NCI-H1417 treated with DMSO at 0.1 percent for 48 hours (cell line): ENCODE results near the gene GNPAT.

Experiments
- DNase-seq: peaks from one replicate; lab custom pipeline; 2025; lab: John Stamatoyannopoulos, UW

The GNPAT gene

DNA sequence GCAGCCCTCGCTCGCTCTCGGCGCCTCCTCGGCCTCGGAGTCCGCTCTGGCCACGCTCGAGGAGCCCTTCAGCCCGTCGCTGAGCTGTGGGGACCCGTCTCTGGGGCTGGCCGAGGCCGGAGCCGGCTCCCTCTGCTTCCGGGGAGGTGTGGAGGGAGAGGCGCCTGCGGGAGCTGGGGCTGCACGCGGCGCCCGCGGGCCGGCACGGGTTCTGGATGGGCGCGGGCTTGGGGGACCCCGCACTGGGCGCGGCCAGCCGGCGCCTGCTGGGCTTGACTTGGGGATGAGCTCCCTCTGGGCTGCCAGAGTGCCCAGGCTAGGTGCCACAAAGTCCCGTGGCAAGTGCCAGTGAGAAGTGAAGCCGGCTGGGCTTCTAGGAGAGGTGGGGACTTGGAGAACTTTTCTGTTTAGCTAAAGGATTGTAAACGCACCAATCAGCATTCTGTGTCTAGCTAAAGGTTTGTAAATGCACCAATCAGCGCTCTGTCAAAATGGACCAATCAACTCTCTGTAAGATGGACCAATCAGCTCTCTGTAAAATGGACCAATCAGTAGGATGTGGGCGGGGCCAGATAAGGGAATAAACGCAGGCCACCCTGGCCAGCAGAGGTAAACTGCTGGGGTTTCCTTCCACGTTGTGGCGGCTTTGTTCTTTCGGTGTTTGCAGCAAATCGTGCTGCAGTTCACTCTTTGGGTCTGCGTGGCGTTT, 76.4 kb downstream of the GNPAT start:
- no peak for DNase-seq

GRCh38 chr1:231318015-231318355, 77.0 kb downstream of the GNPAT start:
- DNase-seq, result no peak

- no peak for DNase-seq
Measured at GRCh38 chr1:231318568-231318967, 77.6 kb downstream of the GNPAT start.

DNA sequence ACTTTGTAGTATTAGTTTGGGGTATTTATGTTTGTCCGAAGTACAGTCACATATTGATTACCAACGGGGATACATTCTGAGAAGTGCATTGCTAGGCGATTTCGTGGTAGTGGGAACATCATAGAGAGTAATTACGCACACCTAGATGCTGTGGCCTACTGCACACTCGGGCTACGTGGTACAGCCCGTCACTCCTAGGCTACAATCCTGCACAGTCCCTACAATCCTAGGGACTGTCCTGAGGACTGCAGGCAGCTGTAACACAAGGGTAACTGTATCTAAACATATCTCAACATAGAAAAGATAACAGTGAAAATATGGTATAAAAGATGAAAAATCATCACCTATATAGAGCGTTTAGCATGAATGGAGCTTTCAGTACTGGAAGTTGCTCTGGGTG, 78.1 kb downstream of the GNPAT start:
- DNase-seq, result no peak

GRCh38 chr1:231322880-231323530, 82.0 kb downstream of the GNPAT start:
- no peak for DNase-seq

GRCh38 chr1:231324660-231325059, 83.6 kb downstream of the GNPAT start:
- no peak for DNase-seq

GRCh38 chr1:231326248-231326647, 85.2 kb downstream of the GNPAT start:
- no peak for DNase-seq
